GM04504 (cell line): Measurements from ENCODE around the gene ZNF462.

Experiments used
- DNase-seq: peaks from one replicate; pipeline ENCODE4 v3.0.0-alpha.2; 2012; ENCODE audit warnings: low read depth

The ZNF462 gene

DNA sequence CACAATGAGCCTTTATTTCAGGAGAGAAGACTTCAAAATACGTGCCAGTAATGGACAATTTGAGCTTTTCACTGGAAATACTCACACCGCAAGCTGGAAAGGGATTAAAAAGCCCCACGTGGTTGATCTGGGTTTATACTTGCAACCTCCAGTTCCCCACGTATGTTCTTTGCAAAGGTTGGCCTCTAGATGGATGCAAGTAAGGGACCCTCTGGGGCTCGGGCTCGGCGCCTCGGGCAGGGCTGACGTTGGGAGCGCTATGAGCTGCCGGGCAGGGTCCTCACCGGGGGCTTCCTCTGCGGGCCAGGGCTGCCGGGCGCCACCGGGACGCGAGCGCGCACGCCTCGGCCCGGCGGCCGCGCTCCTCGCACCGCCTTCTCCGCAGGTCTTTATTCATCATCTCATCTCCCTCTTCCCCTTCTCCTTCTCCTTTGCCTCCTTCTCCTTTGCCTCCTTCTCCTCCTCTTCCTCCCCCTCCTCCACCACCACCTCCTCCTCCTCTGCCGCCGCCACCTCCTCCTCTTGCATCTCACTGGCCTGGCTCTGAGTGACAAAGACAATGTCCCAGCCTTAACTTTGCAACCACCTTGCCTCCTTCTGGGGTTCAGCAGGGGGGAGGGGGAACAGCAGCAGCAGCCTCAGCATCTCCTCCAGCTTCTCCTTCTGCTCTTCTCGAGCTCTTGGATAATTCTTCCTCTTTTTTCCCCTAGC lies 701 bp upstream of the ZNF462 start:
- no peak for DNase-seq

DNA sequence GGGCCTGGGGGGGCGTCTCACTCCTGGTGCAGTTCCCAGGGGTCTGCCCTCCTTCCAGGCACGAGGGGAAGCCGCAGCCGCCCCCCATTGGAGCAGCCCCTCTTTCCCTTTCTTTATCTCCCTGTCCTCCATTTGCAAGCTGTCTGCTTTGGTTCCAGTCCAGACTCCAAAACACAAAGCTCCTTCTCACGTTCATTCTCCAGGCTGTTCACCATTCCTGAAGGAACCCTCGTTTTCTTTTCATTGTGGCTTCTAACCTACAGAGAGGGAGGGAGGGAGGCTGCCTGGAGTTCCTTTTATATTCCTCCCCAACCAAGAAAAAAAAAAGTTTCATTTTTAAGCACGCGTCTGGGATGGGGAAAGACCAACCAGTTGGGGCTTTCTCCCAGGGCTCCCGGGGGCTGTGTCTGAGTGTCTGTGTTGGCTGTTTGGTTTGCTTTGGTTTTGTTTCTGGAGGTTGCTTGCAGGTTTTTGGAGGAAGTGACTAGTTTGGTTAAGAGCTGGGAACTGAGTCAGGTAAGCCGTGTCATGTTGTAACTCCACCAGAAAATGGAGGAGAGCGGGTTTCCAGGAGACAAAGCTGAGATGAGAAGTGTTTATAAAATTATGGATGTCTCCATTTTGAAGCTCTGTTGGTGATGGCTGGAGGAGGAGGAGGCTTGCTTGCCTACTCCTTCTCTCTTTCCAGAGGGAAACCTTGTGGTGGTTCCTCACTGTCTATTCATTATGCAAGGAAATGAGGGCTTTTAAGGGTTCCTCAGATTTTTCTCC lies 1.6 kb downstream of the ZNF462 start:
- DNase-seq = peak; percentile 30

DNA sequence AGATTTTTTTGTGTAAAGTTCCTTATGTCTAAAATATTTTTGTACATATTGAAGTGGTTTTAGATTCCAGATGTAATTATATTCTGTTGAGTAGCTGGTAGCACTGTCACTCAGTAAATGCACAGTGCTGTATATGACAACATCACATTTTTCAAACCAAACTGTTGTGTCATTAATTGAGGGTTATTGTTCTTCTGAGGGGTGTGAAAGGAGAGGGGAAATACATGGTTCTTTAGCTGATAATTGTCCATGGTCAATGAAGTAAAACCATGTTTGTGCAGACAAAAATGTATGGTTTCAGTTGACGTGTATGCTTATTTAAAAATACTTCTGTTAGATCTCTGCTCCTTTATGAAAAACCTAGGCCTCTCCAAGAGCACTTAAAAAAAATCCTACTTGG lies 3.3 kb downstream of the ZNF462 start:
- DNase-seq = no peak

DNA sequence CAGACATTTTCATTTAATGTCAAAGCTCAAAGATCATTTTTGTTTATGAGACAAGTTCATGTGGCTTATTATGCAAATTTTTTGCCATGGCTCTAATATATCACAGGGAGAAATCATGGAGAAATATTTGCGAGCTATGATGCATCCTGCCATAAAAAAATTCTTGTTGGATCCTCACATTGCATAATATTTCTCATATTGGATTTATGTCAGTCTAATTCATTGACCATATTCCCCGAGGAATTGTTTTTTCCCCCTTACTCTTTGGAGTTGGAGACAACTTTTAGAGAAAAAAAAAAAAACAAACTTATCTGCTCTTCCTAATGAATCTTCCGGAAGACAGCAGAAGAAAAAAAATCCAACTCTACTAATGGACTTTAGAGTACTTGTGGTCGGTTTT lies 4.3 kb downstream of the ZNF462 start:
- peak; percentile 9 for DNase-seq

DNA sequence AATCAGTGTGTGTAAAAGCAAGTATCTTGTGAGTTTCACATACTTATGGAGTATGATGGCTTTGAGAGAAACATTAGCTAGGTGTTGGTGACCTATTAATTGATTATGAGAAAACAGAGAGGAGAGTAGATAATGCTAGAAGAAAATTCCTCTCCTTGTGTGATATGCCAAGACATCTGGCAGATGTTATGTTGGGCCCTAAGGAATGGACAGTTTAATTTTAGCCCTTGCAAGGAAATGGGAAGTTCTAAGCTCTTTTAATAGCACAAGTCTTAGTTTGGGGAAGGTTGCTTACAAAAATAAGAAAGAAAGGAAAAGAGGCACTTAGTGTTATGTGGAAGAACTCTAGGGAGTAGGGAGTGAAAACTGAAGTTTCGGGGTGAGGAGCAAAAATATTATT lies 5.1 kb downstream of the ZNF462 start:
- DNase-seq = no peak

DNA sequence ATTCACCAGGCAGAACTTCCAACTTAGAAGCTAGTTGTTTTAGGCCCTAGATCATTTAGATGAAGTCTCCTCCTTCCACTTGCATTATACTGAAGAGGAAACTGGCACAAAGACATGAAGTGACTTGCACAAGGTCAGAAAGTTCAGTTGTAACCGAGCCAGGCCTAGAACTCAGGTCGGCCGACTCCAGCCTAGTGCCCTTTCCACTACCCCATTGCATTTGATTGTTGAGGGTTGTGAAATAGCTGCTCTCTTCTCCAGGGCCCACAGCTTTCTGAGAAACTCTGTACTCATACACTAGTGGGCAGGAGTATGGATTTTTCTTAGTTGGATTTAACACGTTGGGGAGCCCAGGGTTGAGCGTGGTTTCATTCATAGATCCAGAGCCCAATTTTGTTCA lies 5.6 kb downstream of the ZNF462 start:
- DNase-seq = no peak

DNA sequence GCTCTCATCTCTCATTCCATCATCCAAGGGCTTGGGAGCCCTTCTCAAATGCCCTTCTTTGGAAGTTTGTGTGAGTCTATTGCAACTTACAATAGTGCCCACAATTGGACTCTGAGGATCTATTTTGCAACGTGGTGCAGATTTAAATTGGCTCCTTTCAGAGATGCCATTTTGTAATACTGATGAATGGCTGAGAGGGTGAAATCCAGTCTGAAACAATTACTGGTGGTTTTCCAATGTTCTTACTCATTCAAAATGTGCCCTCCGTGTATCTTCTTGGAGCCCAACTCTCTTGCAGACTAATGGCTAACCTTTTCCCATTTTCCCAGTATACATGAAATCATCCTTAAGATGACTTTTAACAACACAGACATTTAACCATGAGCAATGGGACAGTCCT lies 6.1 kb downstream of the ZNF462 start:
- DNase-seq = no peak

DNA sequence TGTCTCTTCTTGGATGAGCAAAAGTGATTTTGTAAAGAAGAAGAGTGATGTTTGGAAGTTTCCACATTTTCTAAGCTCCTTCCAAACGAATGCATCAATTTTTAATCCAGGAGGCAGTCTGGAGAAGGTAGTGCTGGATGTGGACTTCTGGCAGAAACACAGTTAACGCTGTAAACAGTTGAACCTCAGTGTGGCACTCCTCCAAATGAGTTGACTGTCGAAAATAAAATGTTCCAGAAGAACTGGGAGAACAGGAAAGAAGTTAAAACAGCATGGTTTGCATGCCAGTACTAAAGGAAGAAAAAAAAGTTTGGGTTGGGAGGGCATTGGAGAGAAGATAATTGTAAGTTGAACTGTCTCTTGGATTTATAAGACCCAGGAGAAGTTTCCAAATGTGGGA lies 6.5 kb downstream of the ZNF462 start:
- no peak for DNase-seq

DNA sequence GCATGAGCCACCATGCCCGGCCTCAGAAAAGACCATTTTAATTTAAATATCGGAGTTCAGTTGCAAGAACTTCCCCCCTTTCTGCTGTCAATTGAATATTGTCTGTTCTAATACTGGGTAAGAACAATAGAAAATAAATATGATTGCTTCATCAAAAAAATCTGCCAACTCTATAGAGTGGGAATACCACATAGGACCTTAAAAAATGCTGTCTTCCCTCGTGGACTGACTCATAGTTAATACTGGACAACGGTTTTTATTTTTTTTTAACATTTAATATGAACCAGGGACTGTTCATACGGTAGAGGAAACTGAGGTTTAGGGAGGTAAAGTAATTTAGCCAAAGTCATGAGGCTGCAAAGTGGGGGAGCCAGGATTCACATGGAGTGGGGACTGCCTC lies 9.7 kb downstream of the ZNF462 start:
- no peak for DNase-seq

DNA sequence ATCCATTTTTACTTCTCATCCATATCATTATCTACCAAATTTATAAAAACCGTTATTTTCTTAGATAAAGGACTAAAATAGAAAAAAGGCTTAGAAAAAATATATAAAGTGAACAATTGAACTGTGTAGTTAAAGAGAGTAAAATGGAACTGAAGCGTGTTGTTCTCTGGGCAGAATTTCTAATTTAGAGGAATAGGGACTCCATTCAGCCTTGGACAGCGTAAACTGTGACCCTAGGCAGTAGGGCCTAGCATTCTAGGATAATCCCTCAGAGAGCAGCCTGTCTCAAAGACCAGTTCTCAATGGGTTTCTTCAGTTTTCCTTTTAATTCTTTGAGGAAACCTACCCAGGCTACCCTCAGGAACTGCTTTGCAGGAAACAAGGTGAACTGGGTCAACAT lies 11.1 kb downstream of the ZNF462 start:
- DNase-seq = no peak

DNA sequence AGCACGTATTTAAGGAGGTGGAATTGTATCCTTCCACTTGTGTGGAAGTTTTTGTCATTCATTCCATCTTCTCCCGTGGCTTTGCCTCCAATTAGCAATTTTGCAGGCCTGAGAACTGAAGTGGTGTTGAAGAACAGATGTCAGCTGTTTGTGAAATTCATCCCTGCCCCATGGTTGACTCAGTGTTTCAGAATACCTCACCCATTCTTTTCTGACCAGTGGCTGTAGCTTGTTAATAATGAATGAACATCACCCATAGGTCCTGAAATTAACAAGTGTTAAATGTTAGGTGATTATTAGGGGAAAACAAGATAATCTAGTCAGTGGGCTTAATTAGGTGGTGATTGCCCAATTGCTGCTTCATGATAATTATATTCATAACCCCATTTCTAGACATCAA lies 11.7 kb downstream of the ZNF462 start:
- DNase-seq = no peak

DNA sequence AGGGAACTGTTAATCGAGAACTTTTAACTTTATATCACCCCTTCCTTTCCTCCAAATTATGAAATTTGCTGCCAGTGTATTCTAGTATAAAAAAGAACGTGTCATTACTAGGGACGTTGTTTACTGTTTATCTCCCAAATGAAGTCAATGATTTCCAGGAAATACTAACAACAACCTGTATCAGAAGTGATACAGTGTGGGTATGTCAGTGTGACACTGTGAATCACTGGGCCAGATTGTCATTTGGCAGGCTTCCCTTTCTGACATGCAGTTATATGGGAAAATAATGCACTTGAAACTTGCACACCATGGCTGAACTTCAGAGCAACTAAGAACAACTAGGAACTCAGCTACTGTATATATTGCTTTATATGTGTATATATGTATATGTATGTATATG lies 12.6 kb downstream of the ZNF462 start:
- no peak for DNase-seq

DNA sequence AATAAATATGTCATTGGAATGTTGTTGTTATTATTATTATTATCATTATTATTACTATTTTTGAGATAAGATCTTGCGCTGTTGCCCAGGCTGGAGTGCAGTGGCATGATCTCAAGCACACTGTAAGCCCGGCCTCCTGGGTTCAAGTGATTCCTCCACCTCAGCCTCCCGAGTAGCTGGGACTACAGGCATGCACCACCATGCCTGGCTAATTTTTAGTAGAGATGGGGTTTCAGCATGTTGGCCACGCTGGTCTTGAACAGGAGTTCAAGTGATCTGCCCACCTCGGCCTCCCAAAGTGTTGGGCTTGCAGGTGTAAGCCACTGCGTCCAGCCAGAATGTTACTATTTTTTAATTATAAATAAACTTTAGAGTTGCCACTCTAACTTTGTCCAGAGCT lies 14.4 kb downstream of the ZNF462 start:
- DNase-seq = no peak

DNA sequence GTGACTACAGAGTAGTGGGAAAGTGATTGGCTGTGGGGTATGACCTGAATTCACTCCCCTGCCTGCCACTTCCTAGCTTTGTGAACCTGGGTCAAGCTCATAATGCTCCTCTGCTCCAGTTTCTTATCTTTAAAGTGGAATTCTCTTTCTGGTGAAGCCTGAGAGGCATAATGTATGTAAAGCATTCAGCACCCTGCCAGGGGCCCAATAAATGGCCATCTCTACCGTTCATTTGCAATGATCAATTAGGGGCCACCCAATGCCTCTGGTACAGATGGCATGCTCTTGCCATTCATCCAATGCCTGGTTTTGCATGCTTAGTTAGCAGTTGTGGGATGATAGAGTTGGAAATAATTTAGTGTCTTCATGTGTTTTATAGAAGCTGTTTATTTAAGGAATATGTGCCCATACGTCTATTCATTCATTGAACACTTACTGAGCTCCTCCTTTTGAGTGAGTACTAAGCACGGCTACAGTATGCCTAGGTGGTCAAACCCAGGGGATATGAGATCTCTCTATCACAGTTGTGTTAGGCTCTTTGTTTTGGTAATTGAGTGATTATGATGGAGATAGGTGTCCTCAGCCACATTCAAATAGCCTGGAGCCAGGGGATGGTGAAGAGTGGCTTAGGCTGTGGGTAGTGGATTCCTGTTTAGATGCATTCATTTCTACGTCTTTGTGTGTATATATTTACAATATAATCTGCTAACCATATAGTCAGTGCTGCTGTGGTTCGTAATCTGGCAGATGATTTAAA lies 15.3 kb downstream of the ZNF462 start:
- no peak for DNase-seq

DNA sequence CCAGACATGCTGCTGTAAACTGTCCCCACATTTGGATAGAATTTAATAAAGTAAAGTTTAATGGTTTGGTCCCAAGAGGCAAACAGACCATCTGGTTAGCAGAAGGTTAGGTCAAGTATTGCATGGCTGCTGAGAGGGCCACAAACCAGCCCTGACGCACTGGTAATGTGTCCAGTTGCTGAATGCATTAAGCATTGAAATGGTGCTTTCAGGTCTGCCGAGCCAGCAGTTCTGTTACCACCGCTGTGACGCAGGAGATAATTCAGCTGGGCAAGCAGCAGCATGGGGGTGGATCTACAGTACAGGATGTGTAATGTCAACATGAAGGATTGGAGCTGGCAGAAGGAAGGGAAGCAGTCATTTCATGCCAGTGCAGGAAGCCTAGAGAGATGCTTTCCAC lies 16.0 kb downstream of the ZNF462 start:
- peak; percentile 92 for DNase-seq

DNA sequence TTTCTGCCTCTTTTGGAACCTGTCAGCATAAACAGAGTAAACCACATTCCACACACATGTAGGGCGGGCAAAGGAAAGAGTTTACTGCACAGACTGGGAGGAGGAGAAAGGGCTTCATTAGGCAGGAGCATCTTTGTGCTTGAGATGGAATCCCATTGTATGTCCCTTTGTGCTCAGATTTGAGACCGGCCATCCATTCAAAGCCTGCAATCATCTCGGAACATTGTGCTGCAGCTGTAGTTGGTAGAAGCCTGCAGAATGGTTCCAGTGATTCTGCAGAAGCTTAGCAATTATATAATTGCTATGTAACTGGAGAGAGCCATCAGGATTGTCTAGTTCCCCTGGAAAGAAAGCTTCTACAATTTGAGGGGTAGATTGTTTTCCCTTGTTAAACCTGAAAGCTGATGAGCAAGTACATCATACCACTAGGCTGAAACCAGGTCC lies 16.5 kb downstream of the ZNF462 start:
- DNase-seq = no peak

DNA sequence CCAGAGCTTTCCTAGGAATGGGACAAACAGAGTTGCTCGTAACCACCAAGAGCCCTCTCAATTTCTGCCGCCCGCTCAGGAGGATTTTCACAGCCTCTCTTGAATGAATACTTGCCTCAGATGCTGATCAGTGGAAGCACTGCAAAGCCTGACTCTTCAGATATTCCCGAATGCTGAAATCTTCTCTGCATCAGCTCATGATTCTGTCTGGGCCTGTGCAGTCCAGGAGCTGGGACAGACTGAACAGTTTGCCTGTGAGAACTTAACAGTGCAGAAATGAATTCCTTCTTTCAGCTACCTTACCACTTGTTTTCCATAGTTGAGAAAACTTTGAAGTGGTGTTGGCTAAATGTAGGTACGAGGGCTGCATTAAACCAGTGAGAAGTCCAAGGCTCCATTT lies 17.1 kb downstream of the ZNF462 start:
- DNase-seq = no peak

DNA sequence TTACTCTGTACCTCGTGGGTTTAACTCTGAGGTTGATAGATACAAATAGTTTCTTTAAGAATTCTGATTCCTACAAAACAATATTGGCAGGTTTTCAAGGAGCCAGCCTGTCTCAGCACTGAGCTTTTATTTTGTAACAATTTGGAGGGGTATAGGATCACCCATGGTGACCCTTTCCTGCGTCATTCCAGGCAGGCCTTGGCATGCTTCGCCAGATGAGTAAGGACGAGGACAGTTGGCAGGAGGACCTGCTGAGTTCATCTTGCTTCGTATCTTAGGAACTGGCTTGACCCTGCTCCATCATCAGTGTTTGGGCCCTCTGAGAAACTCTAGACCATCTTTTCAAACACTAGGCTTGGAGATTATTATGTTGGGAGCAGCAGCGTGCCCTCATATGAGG lies 17.9 kb downstream of the ZNF462 start:
- DNase-seq = no peak

DNA sequence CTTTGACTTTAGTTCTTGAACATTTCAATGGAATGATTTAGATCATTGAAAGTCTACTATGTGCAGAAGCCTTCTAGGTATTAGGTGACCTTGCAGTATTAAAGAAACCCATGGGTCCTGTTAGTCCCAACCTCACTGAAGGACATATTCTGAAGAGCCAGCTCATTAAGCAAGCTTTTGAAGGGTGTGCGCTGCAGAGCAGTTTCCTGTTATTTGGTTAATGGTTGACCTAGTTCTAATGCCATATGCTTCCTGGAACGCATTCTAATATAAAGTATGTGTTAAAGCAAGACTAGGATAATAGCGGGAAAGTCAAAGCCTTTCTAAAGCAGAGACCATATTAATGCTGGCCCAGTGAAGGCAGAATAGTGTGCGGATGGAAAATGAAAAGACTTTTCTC lies 20.1 kb downstream of the ZNF462 start:
- no peak for DNase-seq

DNA sequence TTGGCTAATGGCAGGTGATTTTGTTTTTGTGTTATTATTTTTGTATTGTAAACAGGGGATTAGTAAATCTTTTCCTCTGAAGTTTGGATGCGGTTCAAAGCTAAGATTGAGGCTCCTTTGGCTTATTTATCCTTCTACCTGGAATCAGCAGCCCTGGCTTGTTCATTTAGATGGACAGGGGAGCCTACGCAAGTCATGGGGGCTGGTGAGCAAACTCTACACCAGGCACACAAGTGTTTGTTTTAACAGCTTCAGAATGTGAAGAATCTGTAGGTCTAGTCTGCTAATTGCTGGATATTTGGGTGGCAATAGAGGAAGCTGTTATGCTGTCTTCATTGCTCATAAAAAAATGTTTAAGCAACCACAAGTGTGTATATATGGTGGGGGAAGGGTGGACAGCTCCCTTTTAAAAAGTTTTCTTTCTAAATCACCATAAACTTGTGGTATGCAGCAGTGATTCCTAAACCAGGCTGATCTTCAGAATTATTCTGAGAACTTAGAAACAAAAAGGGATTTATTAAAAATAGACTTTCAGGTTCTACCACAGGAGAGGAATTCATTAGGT lies 20.7 kb downstream of the ZNF462 start:
- DNase-seq = no peak

DNA sequence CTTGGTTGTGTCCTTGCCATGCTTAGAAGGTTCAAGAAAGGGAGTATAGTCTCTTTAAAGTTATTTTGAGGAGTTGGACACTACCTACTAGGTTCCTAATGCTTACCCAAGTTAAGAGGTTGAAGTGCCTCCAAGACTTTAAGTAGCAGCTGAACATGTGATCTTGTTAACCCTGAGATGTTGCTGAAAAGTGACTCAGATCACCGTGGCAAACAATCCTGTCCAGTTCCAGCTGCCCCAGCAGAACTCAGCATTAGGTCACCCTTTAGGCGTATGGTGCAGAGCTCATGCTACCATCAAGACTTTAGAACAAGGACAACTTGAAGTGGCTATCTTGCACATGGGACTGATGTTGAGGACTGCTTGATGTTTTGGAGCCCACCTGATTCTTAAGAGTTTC lies 22.5 kb downstream of the ZNF462 start:
- DNase-seq = peak; percentile 73

DNA sequence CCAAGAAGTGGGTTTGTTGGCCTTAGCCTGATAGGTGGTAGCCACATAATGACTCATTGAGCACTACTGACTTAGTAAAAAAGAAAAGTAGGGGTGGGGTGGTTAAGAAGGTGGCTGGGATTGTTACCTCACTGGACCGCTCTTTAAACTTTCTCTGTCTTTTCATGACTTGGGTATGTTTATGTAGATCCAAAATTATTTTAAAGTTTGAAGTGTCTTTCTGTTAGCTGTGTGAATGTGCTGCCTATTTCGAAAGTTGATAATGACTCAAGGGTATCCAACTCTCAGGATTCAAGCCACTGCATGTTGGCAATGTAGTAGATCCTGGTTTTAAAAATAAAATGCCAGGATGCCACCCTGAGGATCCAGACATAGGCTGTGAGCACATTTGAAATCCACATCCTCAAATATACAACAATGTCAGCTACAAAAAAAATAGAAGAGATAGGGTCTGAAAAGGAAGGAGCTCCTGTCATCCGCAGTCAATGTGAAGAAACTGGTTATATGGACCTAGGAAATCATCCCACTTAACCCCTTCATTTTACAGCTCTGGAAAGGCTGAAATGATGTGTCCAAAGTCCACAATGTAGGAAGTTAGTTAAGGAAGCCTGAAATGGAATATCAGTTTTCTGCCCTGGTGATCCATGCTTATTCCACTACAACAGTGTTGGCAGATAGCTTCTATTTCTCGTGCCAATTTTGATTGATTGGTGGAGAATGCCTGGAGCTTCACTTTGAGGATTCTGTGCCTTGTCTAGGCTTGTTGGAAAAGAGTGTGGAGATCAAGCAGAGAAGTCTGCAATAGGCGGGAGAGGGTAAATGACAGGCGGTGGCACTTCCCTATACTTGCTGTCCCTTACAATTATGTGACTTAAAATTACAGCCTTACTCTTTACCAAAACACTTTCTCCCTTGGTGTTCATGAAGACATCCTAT lies 23.4 kb downstream of the ZNF462 start:
- no peak for DNase-seq
